ENCODE data around the gene MYOZ1.
"Not testable (repeated sequence)": the region's sequence is repeated elsewhere in the genome, so short reads cannot be mapped to it uniquely, and the experiment has no call there.

The MYOZ1 gene

DNA sequence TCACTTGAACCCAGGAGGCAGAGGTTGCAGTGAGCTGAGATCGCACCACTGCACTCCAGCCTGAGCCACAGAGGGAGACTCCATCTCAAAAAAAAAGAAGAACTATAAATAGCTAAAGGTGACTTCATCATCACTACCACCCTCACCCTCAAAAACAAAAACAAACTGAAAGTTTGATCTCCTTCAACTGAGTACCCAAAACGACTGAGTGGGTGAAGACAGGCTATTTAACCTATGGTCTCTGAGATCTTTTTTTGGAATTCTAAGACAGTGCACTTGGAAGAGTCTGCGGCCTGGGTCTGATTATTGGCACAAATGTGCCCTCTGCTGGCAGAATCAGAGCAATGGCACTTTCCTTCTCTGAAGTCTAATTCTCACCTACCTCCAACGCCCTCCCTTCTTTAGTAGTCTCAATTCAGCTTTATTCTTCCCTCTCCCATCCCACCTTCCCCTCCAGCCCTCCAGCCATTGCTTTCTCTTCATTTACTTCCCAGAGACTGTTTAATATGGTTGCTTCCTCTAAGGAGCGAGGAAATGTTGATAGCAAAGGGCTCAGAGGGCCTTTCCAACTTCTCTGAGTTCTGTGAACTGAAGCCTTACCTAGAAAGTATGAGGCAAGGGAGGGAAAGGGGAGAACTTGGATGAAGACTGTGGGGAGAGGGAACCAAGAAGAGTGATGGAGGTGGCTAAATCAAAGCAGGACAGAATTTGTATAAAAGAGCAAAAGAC is 2.9 kb upstream of the MYOZ1 start:
- H2AFZ ChIP-seq (ENCODE audit: low read depth, low read length) = peak overlapping the region; percentile 48
- H3K9me3 ChIP-seq (ENCODE audit: low read length) = no peaks in the 10 kb centered on the region
- H3K4me1 ChIP-seq (ENCODE audit: insufficient read depth, low read length) = no peaks in the 10 kb centered on the region
- H3K27me3 ChIP-seq (ENCODE audit: insufficient read depth, low read length) = no peaks in the 10 kb centered on the region
- no peaks in the 10 kb centered on the region for H3K36me3 ChIP-seq (ENCODE audit: insufficient read depth, low read length)
- no peak overlapping the region for H3K4me3 ChIP-seq (ENCODE audit: low read length)

DNA sequence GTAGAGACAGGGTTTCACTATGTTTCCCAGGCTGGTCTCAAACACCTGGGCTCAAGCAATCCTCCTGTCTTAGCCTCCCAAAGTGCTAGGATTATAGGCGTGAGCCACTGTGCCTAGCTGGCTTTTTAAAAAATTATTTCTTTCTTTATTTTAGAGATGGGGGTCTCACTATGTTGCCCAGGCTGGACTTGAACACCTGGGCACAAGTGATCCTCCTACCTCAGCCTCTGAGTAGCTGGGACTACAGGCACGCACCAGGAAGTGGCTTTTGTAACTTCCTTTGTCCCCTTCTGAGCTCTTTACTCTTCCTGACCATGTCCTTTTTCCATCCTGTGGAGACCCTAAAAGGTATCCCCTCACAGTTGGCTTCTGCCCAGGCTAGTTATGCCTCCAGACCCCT is 2.1 kb upstream of the MYOZ1 start:
- Histone ChIP-seq H3K36me3 (ENCODE audit: insufficient read depth, low read length) (no peaks in the 10 kb centered on the region), H3K27me3 (ENCODE audit: insufficient read depth, low read length) (no peaks in the 10 kb centered on the region), H3K4me1 (ENCODE audit: insufficient read depth, low read length) (no peaks in the 10 kb centered on the region), H3K4me3 (ENCODE audit: low read length) (no peak overlapping the region), H3K9me3 (ENCODE audit: low read length) (no peaks in the 10 kb centered on the region), H2AFZ (ENCODE audit: low read depth, low read length) (no peak overlapping the region)

DNA sequence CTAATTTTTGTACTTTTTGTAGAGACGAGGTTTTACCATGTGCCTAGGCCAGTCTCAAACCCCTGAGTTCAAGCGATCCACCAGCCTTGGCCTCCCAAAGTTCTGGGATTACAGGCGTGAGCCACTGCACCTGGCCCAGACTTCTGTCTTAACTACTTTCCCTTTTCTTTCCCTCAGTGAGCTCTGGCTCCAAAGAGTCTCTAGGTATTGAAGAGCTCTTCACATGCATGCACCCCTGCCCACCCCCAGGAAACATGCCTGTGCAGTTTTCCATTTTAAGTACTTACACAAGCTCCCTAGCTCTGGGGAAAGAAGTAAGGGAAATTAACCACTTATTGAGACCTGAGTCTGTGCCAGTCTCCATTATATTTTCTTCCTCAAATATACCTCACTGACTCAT is 2.0 kb downstream of the MYOZ1 start:
- Histone ChIP-seq H3K36me3 (ENCODE audit: insufficient read depth, low read length) (no peaks in the 10 kb centered on the region), H3K4me3 (ENCODE audit: low read length) (no peak overlapping the region), H2AFZ (ENCODE audit: low read depth, low read length) (no peak overlapping the region), H3K27me3 (ENCODE audit: insufficient read depth, low read length) (no peaks in the 10 kb centered on the region), H3K9me3 (ENCODE audit: low read length) (no peaks in the 10 kb centered on the region), H3K4me1 (ENCODE audit: insufficient read depth, low read length) (no peaks in the 10 kb centered on the region)

DNA sequence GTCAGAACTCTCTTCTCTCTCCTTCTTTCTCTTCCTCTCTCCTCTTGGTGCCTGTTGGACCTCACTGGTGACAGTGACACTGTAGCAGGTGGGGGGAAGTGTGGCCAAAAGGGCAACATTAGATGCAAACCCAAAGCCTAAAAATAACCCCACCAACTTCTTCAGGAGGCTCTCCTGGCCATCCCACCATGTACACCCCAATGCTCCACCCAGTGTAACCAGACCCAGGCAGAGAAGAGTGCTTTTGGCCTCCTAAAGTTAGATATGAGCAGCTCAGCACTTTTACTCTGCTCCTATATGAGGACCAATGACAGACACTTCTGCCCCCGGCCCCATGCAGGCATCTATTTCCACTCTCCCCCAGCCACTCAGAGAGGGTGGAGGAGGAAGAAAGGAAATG is 5.5 kb downstream of the MYOZ1 start:
- H2AFZ ChIP-seq (ENCODE audit: low read depth, low read length) = no peak overlapping the region
- H3K9me3 ChIP-seq (ENCODE audit: low read length) = no peaks in the 10 kb centered on the region
- no peak overlapping the region for H3K4me3 ChIP-seq (ENCODE audit: low read length)
- no peaks in the 10 kb centered on the region for H3K4me1 ChIP-seq (ENCODE audit: insufficient read depth, low read length)
- no peaks in the 10 kb centered on the region for H3K36me3 ChIP-seq (ENCODE audit: insufficient read depth, low read length)
- no peaks in the 10 kb centered on the region for H3K27me3 ChIP-seq (ENCODE audit: insufficient read depth, low read length)

DNA sequence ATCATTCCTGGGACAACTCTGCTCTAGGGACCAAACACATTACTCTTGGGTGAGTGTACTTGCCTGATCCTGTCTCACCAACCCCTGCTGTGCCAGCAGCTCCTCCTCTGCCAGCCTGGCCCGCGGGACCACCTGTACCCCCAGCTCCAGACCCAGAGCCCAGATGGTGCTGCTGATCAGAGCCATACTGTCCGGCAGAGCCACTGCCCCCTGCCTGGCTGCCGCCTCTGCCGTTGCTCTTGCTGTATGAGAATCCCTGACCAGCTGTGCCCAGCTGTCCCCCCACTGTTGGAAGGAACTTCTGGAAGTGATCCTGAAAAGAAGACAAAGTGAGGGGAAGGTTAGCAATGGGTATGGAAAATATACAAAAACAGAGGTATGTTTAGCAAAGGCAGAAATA is 6.9 kb downstream of the MYOZ1 start:
- no peak overlapping the region for H3K4me3 ChIP-seq (ENCODE audit: low read length)
- H3K27me3 ChIP-seq (ENCODE audit: insufficient read depth, low read length) = no peaks in the 10 kb centered on the region
- no peaks in the 10 kb centered on the region for H3K36me3 ChIP-seq (ENCODE audit: insufficient read depth, low read length)
- H3K4me1 ChIP-seq (ENCODE audit: insufficient read depth, low read length) = no peaks in the 10 kb centered on the region
- H2AFZ ChIP-seq (ENCODE audit: low read depth, low read length) = no peak overlapping the region
- H3K9me3 ChIP-seq (ENCODE audit: low read length) = no peaks in the 10 kb centered on the region

DNA sequence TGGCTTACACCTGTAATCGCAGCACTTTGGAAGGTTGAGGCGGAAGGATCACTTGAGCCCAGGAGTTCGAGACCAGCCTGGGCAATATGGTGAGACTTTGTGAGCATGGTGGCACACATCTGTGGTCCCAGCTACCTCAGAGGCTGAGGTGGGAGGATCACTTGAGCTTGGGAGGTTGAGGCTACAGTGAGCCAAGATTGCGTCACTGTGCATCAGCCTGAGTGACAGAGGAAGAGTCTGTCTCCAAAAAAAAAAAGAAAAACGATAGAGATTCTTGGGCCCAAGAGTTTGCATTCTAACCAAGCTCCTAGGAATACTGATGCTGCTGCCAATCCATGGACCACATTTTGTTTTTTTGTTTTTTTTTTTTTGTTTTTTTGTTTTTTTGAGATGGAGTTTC is 12.1 kb downstream of the MYOZ1 start:
- Histone ChIP-seq H3K4me1 (ENCODE audit: insufficient read depth, low read length) (peaks cover 10% of the 10 kb centered on the region), H3K27me3 (ENCODE audit: insufficient read depth, low read length) (no peaks in the 10 kb centered on the region), H3K9me3 (ENCODE audit: low read length) (no peaks in the 10 kb centered on the region), H3K4me3 (ENCODE audit: low read length) (no peak overlapping the region), H2AFZ (ENCODE audit: low read depth, low read length) (no peak overlapping the region), H3K36me3 (ENCODE audit: insufficient read depth, low read length) (no peaks in the 10 kb centered on the region)

DNA sequence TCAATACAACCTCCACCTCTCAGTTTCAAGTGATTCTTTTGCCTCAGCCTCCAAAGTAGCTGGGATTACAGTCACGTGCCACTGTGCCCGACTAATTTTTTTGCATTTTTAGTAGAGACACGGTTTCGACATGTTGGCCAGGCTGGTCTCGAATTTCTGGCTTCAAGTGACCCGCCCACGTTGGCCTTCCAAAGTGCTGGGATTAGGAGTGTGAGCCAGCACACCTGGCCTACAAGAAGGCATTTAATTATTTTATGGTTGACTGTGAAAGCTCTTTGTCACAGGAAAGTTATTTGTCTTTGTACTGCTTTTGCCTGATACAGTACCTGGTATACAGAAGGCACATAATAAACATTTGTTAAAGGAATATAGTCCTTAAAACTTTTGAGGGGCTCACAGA is 12.9 kb downstream of the MYOZ1 start:
- Histone ChIP-seq H3K4me1 (ENCODE audit: insufficient read depth, low read length) (peaks cover 10% of the 10 kb centered on the region), H3K27me3 (ENCODE audit: insufficient read depth, low read length) (no peaks in the 10 kb centered on the region), H3K36me3 (ENCODE audit: insufficient read depth, low read length) (no peaks in the 10 kb centered on the region), H2AFZ (ENCODE audit: low read depth, low read length) (no peak overlapping the region), H3K4me3 (ENCODE audit: low read length) (no peak overlapping the region), H3K9me3 (ENCODE audit: low read length) (no peaks in the 10 kb centered on the region)

DNA sequence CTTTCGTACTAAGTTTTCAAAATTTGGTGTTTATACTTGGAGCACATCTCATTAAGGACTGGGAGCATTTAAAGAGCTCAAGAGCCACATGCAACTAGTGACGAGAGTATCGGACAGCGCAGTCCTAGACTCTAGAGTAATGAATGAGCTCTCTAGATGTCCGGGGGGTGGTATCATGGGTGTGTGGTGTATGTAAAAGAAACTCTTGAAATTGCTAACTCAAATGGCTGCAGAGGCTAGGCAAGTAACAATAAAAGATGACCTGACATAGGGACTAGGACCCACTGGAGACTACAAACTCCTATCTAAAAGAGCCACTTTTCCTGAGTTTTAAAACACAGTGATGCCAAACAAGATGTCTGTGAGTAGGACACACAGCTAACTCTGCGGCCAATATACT is 14.0 kb downstream of the MYOZ1 start:
- Histone ChIP-seq H3K9me3 (ENCODE audit: low read length) (no peaks in the 10 kb centered on the region), H3K27me3 (ENCODE audit: insufficient read depth, low read length) (no peaks in the 10 kb centered on the region), H3K36me3 (ENCODE audit: insufficient read depth, low read length) (no peaks in the 10 kb centered on the region), H2AFZ (ENCODE audit: low read depth, low read length) (no peak overlapping the region), H3K4me3 (ENCODE audit: low read length) (no peak overlapping the region), H3K4me1 (ENCODE audit: insufficient read depth, low read length) (peaks cover 10% of the 10 kb centered on the region)

DNA sequence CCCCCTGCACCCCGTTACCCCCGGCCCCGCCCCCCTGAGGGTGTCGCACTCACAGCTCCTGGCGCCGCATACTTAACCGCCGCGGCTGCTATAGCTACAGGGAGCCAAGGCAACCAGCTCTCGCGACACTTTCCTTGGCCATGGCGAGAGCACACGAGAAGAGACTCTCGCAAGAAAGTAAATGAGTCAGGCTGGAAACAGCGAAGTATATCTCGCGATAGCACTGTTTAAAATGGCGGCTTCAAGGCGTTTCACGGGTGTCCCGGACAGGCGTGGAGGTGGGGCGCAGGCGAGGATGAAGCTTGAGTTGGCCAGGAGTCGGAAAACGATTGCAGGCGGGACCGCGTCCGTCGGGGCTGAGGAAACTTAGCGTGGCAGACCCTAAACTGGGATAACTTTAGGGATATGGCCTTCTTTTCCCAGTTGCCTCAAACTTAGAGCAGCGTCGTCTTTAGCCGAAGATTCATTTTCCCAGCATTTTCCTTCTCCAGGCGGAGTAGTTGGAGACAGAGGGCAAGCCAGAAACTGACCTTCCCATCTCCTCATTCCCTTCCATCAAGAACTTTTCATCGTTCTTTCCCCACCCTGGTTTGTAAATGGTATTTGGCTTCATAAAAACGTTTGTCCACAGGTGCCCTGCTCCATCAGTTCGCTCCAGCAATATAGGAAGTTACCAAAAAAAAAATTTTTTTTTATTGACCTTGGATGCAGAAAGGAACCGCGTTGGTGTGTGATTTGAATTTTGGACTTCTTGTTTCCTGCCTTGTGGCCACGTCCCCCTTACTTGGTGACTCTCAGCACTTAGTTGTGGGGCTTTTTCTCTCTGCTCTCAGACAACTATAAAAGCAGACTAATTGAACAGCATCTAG is 15.2 kb downstream of the MYOZ1 start:
- H2AFZ ChIP-seq (ENCODE audit: low read depth, low read length) = peak overlapping the region; percentile 97
- peak overlapping the region; percentile 79 for H3K4me3 ChIP-seq (ENCODE audit: low read length)
- H3K36me3 ChIP-seq (ENCODE audit: insufficient read depth, low read length) = no peaks in the 10 kb centered on the region
- no peaks in the 10 kb centered on the region for H3K27me3 ChIP-seq (ENCODE audit: insufficient read depth, low read length)
- no peaks in the 10 kb centered on the region for H3K9me3 ChIP-seq (ENCODE audit: low read length)
- H3K4me1 ChIP-seq (ENCODE audit: insufficient read depth, low read length) = peaks cover 10% of the 10 kb centered on the region

DNA sequence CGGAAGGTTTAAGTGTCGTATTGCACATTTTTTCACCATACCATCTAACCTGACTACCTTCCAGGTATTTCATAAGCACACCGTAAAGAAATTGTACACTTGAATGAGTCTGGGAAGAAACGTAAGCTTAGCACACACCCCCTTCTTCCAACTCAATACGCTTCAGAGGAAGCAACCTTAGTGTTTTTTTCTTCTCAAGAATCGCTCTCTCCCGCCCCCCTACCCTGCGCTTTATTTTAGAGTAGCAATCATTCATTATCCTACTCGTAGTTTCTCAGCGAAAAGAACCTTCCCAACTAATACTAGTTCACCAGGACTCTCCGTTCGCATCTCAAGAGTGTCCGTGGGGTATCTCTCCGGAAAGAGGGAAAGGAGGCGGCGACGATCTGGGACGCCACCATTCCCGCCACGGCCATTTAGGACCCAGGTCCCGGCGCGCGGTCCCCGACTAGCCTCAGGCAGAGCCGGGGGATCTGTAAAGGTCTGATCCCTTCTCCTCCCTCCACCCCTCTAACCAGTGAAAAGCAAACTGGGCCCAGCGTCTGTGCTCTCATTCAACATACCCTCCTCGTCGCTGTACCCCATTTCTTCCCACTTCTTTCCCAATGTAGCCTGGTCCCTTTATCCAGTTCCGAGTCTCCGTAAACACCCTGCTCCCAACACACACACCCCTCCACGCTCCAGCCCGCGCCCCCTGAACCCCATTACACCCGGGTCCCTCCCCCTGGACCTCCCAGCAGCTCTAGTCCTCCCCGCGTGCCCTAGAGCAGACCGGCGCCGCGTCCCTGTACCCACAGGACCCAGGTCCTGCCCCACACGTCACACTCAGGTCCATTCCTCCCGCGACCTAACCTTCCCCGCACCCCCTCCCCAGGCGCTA is 16.0 kb downstream of the MYOZ1 start:
- no peaks in the 10 kb centered on the region for H3K27me3 ChIP-seq (ENCODE audit: insufficient read depth, low read length)
- peaks cover 10% of the 10 kb centered on the region for H3K4me1 ChIP-seq (ENCODE audit: insufficient read depth, low read length)
- no peaks in the 10 kb centered on the region for H3K9me3 ChIP-seq (ENCODE audit: low read length)
- H3K4me3 ChIP-seq (ENCODE audit: low read length) = peak overlapping the region; percentile 79
- no peaks in the 10 kb centered on the region for H3K36me3 ChIP-seq (ENCODE audit: insufficient read depth, low read length)
- peak overlapping the region; percentile 97 for H2AFZ ChIP-seq (ENCODE audit: low read depth, low read length)

DNA sequence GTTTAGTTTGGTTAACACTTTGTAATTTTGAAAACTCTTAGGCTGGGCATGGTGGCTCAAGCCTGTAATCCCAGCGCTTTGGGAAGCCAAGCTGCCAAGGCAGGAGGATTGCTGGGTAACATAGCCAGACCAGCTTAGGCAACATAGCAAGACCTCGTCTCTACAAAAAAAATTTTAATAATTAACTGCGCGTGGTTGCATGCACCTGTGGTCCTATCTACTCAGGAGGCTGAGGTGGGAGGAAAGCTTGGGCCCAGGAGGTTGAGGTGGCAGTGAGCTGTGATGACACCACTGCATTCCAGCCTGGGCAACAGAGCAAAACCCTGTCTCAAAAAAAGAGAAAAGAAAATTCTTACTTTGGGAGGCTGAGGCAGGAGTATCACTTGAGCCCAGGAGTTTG is 18.2 kb downstream of the MYOZ1 start:
- Histone ChIP-seq H2AFZ (ENCODE audit: low read depth, low read length) (no peak overlapping the region), H3K9me3 (ENCODE audit: low read length) (no peaks in the 10 kb centered on the region), H3K36me3 (ENCODE audit: insufficient read depth, low read length) (peaks cover 2% of the 10 kb centered on the region), H3K27me3 (ENCODE audit: insufficient read depth, low read length) (no peaks in the 10 kb centered on the region), H3K4me1 (ENCODE audit: insufficient read depth, low read length) (peaks cover 10% of the 10 kb centered on the region), H3K4me3 (ENCODE audit: low read length) (no peak overlapping the region)

DNA sequence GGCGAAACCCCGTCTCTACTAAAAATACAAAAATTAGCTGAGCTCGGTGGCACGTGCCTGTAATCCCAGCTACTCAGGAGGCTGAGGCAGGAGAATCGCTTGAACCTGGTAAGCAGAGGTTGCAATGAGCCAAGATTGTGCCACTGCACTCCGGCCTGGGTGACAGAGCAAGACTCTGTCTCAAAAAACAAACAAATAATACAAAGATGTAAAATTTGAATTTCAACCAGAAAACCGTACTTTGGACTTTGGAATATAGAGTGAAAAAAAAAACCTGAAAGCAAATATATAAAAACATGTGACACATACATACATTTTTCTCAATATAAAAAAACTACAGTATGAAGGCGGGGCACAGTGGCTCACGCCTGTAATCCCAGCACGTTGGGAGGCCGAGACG is 20.3 kb downstream of the MYOZ1 start:
- H3K36me3 ChIP-seq (ENCODE audit: insufficient read depth, low read length); H3K4me1 ChIP-seq (ENCODE audit: insufficient read depth, low read length); H2AFZ ChIP-seq (ENCODE audit: low read depth, low read length); H3K4me3 ChIP-seq (ENCODE audit: low read length); H3K27me3 ChIP-seq (ENCODE audit: insufficient read depth, low read length); H3K9me3 ChIP-seq (ENCODE audit: low read length): not testable (repeated sequence)

DNA sequence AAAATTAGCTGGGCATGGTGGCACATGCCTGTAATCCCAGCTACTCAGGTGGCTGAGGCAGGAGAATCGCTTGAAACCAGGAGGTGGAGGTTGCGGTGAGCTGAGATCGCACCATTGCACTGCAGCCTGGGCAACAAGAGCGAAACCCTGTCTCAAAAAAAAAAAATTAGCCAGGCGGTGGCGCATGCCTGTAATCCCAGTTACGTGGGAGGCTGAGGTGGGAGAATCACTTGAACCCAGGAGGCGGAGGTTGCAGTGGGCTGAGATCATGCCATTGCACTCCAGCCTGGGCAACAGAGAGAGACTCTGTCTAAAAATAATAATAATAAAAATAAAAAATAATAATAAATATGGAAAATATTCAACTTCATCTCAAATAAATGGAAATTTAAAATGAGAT is 24.1 kb downstream of the MYOZ1 start:
- not testable (repeated sequence) for H3K27me3 ChIP-seq (ENCODE audit: insufficient read depth, low read length); H3K4me3 ChIP-seq (ENCODE audit: low read length); H3K9me3 ChIP-seq (ENCODE audit: low read length); H2AFZ ChIP-seq (ENCODE audit: low read depth, low read length); H3K36me3 ChIP-seq (ENCODE audit: insufficient read depth, low read length); H3K4me1 ChIP-seq (ENCODE audit: insufficient read depth, low read length)
